Vagina (tissue), 2 donors: ENCODE data around the gene CCDC110. TPM values are rescaled to one million over a fixed set of nuclear protein-coding genes. Genes with fewer than 3 reads are reported as not detected.

Experiments used
- DNase-seq, 2 donors: peaks; one replicate each; pipeline ENCODE4 v3.0.0-alpha.2; 2017; ENCODE audit errors: extremely low spot score in 2 of 2
- H3K27ac ChIP-seq: fragments of 200-600 bp; sonication (generic); one replicate; pipeline ENCODE4 v1.5.1; 2019
- H3K27me3 ChIP-seq: fragments of 200-600 bp; sonication (generic); one replicate; pipeline ENCODE4 v1.5.1; 2019
- H3K36me3 ChIP-seq, 2 donors: fragments of 200-600 bp; sonication (generic); one replicate each; pipeline ENCODE4 v1.5.1; 2017 to 2019
- H3K4me1 ChIP-seq: fragments of 200-600 bp; sonication (generic); one replicate; pipeline ENCODE4 v1.5.1; 2019
- H3K4me3 ChIP-seq, 2 donors: fragments of 200-600 bp; sonication (generic); 1 replicate in 1 of 2; 2 replicates in 1 of 2; pipeline ENCODE4 v1.5.1; 2016 to 2019
- H3K9me3 ChIP-seq: fragments of 200-600 bp; sonication (generic); one replicate; pipeline ENCODE4 v1.5.1; 2019
- POLR2A ChIP-seq, 2 donors: fragments of 450-650 bp; IDR thresholded peaks; one replicate each; pipeline ENCODE4 v1.6.1; 2017; ENCODE audit warnings: antibody characterized with exemption in 2 of 2, mild to moderate bottlenecking in 2 of 2, moderate library complexity in 2 of 2
- POLR2AphosphoS5 ChIP-seq, 2 donors: sonication (generic); formaldehyde crosslinking; IDR thresholded peaks; one replicate each; pipeline ENCODE4 v1.9.0; 2017; ENCODE audit warnings: antibody characterized with exemption in 2 of 2, mild to moderate bottlenecking in 2 of 2, low read depth in 1 of 2; ENCODE audit not compliant: insufficient read depth in 1 of 2
- intact Hi-C: fragments of 100-400 bp; cut with DNase I; formaldehyde crosslinking; loops from one replicate; pipeline ENCODE4 v1.15.1; 2023
- total RNA-seq: library from RNA; depleted of rRNA; stranded (reverse); fragments of >200 nt; gene quantifications from one replicate; pipeline ENCODE4 v1.2.3, GENCODE V29; 2016
- TF ChIP-seq, protein P1 (sequence below), 3 experiments: fragments of 450-650 bp in 2 of 3; fragments of 200-600 bp in 1 of 3; sonication (generic) in 1 of 3; IDR thresholded peaks; one replicate each; pipeline ENCODE4 v1.5.1; 2017 to 2019; ENCODE audit warnings: antibody characterized with exemption in 3 of 3, mild to moderate bottlenecking in 2 of 3, moderate library complexity in 2 of 3

CCDC110 gene
- total RNA-seq, 1 donor from 2014 or later: 1.2 TPM

DNA sequence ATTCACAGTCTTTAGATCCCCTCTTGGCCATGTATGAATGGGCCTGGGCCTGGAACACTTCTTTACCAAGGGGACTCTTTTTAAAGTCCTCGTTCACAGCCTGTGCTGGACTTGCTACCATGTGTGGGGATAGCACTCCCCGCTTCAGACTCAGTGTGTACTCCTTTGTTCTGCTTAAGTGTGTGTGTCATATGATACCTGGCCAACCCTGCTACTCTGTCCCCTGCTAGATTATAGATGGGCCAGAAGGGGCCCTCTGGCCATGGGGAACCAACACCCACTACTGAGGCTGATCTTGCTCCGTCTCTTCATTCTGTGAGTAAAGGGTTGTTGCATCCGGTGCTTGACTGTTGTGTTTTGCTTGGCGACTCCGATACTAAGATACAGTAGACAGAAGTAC lies 8.0 kb downstream of the CCDC110 start:
- Histone ChIP-seq H3K4me3 (no peak overlapping the region), H3K9me3 (no peaks in the 10 kb centered on the region), H3K4me1 (no peaks in the 10 kb centered on the region), H3K27me3 (no peaks in the 10 kb centered on the region), H3K36me3 (no peaks in the 10 kb centered on the region), H3K27ac (no peak overlapping the region)
- intact Hi-C loops: loop anchor here (5.0 kb wide), 1 partner anchor 444 kb away; no protein-coding TSS in a partner anchor
- no peak for DNase-seq
- TF ChIP-seq POLR2A (IDR thresholded peaks at IDR 0.05) (no peak), POLR2AphosphoS5 (IDR thresholded peaks at IDR 0.05; ENCODE audit: insufficient read depth in 1 of 2, low read depth in 1 of 2) (no peak)
- TF ChIP-seq, protein P1, sequence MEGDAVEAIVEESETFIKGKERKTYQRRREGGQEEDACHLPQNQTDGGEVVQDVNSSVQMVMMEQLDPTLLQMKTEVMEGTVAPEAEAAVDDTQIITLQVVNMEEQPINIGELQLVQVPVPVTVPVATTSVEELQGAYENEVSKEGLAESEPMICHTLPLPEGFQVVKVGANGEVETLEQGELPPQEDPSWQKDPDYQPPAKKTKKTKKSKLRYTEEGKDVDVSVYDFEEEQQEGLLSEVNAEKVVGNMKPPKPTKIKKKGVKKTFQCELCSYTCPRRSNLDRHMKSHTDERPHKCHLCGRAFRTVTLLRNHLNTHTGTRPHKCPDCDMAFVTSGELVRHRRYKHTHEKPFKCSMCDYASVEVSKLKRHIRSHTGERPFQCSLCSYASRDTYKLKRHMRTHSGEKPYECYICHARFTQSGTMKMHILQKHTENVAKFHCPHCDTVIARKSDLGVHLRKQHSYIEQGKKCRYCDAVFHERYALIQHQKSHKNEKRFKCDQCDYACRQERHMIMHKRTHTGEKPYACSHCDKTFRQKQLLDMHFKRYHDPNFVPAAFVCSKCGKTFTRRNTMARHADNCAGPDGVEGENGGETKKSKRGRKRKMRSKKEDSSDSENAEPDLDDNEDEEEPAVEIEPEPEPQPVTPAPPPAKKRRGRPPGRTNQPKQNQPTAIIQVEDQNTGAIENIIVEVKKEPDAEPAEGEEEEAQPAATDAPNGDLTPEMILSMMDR (IDR thresholded peaks at IDR 0.05): no peak

DNA sequence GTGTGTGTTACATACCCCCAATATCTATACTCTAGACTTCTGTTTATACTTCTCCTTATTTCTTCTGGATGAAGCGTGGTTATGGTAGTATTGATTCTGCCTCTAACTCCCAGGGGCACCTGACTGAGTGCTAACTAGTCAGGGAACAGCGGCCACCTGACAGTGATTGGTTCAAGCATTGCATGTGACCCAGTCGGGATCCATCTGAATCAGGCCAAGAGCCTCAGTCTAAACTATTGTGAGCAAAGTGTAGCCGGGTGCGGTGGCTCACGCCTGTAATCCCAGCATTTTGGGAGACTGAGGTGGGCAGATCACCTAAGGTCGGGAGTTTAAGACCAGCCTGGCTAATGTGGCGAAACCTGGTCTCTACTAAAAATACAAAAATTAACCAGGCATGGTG lies 10.0 kb downstream of the CCDC110 start:
- no peaks in the 10 kb centered on the region for H3K36me3 ChIP-seq
- DNase-seq: no peak
- intact Hi-C loops: loop anchor here (5.0 kb wide), 1 partner anchor 446 kb away; no protein-coding TSS in a partner anchor

GRCh38 chr4:185457136-185457535 lies 14.4 kb downstream of the CCDC110 start:
- no peak for DNase-seq
- TF ChIP-seq POLR2AphosphoS5 (IDR thresholded peaks at IDR 0.05; ENCODE audit: insufficient read depth in 1 of 2, low read depth in 1 of 2): no peak
- TF ChIP-seq POLR2A (IDR thresholded peaks at IDR 0.05): no peak
- TF ChIP-seq, protein P1 (IDR thresholded peaks at IDR 0.05): no peak
- H3K4me1 ChIP-seq: no peaks in the 10 kb centered on the region
- intact Hi-C loops: no loop called here
- no peaks in the 10 kb centered on the region for H3K36me3 ChIP-seq
- no peak overlapping the region for H3K4me3 ChIP-seq
- no peaks in the 10 kb centered on the region for H3K9me3 ChIP-seq
- H3K27ac ChIP-seq: no peak overlapping the region
- H3K27me3 ChIP-seq: no peaks in the 10 kb centered on the region

More for the DNA sequence above, 10.0 kb downstream of the CCDC110 start:
- Histone ChIP-seq H3K27me3 (no peaks in the 10 kb centered on the region), H3K27ac (no peak overlapping the region), H3K9me3 (no peaks in the 10 kb centered on the region), H3K4me1 (no peaks in the 10 kb centered on the region), H3K4me3 (no peak overlapping the region)
- TF ChIP-seq, protein P1 (IDR thresholded peaks at IDR 0.05): no peak
- TF ChIP-seq POLR2A (IDR thresholded peaks at IDR 0.05): no peak
- no peak for TF ChIP-seq POLR2AphosphoS5 (IDR thresholded peaks at IDR 0.05; ENCODE audit: insufficient read depth in 1 of 2, low read depth in 1 of 2)

GRCh38 chr4:185456131-185456530 lies 15.4 kb downstream of the CCDC110 start:
- intact Hi-C loops: no loop called here
- Histone ChIP-seq H3K27ac (no peak overlapping the region), H3K36me3 (no peaks in the 10 kb centered on the region), H3K9me3 (no peaks in the 10 kb centered on the region), H3K27me3 (no peaks in the 10 kb centered on the region), H3K4me1 (no peaks in the 10 kb centered on the region), H3K4me3 (no peak overlapping the region)
- no peak for DNase-seq
- no peak for TF ChIP-seq POLR2A (IDR thresholded peaks at IDR 0.05)
- no peak for TF ChIP-seq POLR2AphosphoS5 (IDR thresholded peaks at IDR 0.05; ENCODE audit: insufficient read depth in 1 of 2, low read depth in 1 of 2)
- TF ChIP-seq, protein P1 (IDR thresholded peaks at IDR 0.05): no peak

- DNase-seq: no peak
- Histone ChIP-seq H3K9me3 (no peaks in the 10 kb centered on the region), H3K27me3 (no peaks in the 10 kb centered on the region), H3K4me3 (no peak overlapping the region), H3K36me3 (no peaks in the 10 kb centered on the region), H3K4me1 (no peaks in the 10 kb centered on the region), H3K27ac (no peak overlapping the region)
- TF ChIP-seq POLR2AphosphoS5 (IDR thresholded peaks at IDR 0.05; ENCODE audit: insufficient read depth in 1 of 2, low read depth in 1 of 2): no peak
- TF ChIP-seq POLR2A (IDR thresholded peaks at IDR 0.05): no peak
- TF ChIP-seq, protein P1 (IDR thresholded peaks at IDR 0.05): no peak
- intact Hi-C loops: no loop called here
These were observed 26.3 kb downstream of the CCDC110 start for GRCh38 chr4:185445209-185445608.
